H9 (cell line): ENCODE data around the gene SF1. TPM values are rescaled to one million over a fixed set of nuclear protein-coding genes. Genes with fewer than 3 reads are reported as not detected.
A peak's percentile ranks its signal among the peaks of the same experiment; 100 is the strongest.

Experiments used
- DNase-seq: peaks from one replicate; pipeline ENCODE4 v3.0.0-alpha.2; 2017
- H2AFZ ChIP-seq: one replicate; pipeline ENCODE4 v1.6.1; 2013; ENCODE audit warnings: mild to moderate bottlenecking, low read length, control low read depth, moderate library complexity
- H2AK5ac ChIP-seq: 2 replicates; pipeline ENCODE4 v1.6.1; 2013; ENCODE audit warnings: low read length, control low read depth, mixed read lengths; ENCODE audit not compliant: insufficient read length
- H2BK120ac ChIP-seq: one replicate; pipeline ENCODE4 v1.6.1; 2013; ENCODE audit warnings: low read depth, mild to moderate bottlenecking, low read length, control low read depth, inconsistent platforms; ENCODE audit not compliant: poor library complexity, severe bottlenecking
- H2BK12ac ChIP-seq: 2 replicates; pipeline ENCODE4 v1.6.1; 2013; ENCODE audit warnings: low read length, control low read depth, mixed read lengths, low read depth; ENCODE audit not compliant: insufficient read length
- H2BK15ac ChIP-seq: 2 replicates; pipeline ENCODE4 v1.6.1; 2013; ENCODE audit warnings: low read depth, low read length, control low read depth
- H2BK20ac ChIP-seq: one replicate; pipeline ENCODE4 v1.6.1; 2013; ENCODE audit warnings: low read depth, mild to moderate bottlenecking, low read length, control low read depth, inconsistent platforms; ENCODE audit not compliant: poor library complexity, severe bottlenecking
- H2BK5ac ChIP-seq: 2 replicates; pipeline ENCODE4 v1.6.1; 2013; ENCODE audit warnings: low read length, control low read depth, mixed read lengths; ENCODE audit not compliant: insufficient read length
- H3K14ac ChIP-seq: 2 replicates; pipeline ENCODE4 v1.6.1; 2013; ENCODE audit warnings: low read length, control low read depth; ENCODE audit not compliant: insufficient read depth
- H3K18ac ChIP-seq: 2 replicates; pipeline ENCODE4 v1.6.1; 2013; ENCODE audit warnings: low read depth, mild to moderate bottlenecking, mixed read lengths, low read length, control low read depth; ENCODE audit not compliant: insufficient read length
- H3K23ac ChIP-seq: 2 replicates; pipeline ENCODE4 v1.6.1; 2013; ENCODE audit warnings: low read length, control low read depth, mixed read lengths, low read depth; ENCODE audit not compliant: insufficient read length
- H3K23me2 ChIP-seq: 2 replicates; pipeline ENCODE4 v1.6.1; 2013; ENCODE audit warnings: low read depth, mild to moderate bottlenecking, mixed read lengths, low read length, control low read depth; ENCODE audit not compliant: insufficient read length, poor library complexity, severe bottlenecking
- H3K27ac ChIP-seq: 2 replicates; pipeline ENCODE4 v1.5.1; 2013; ENCODE audit warnings: low read length, control low read depth, mixed read lengths, low read depth; ENCODE audit not compliant: insufficient read length
- H3K27me3 ChIP-seq: 2 replicates; pipeline ENCODE4 v1.6.1; 2013; ENCODE audit warnings: low read length, control low read depth, inconsistent platforms; ENCODE audit not compliant: insufficient read depth
- H3K4ac ChIP-seq: 2 replicates; pipeline ENCODE4 v1.6.1; 2013; ENCODE audit warnings: low read depth, mild to moderate bottlenecking, control low read depth, inconsistent platforms, low read length, moderate library complexity
- H3K4me1 ChIP-seq: 2 replicates; pipeline ENCODE4 v1.6.1; 2013; ENCODE audit warnings: low read length, control low read depth, inconsistent platforms; ENCODE audit not compliant: insufficient read depth
- H3K4me2 ChIP-seq: 2 replicates; pipeline ENCODE4 v1.6.1; 2013; ENCODE audit warnings: low read length, control low read depth, mixed read lengths; ENCODE audit not compliant: insufficient read length, insufficient read depth
- H3K56ac ChIP-seq: 2 replicates; pipeline ENCODE4 v1.6.1; 2013; ENCODE audit warnings: low read depth, mild to moderate bottlenecking, mixed read lengths, low read length, control low read depth; ENCODE audit not compliant: insufficient read length
- H3K79me1 ChIP-seq: 2 replicates; pipeline ENCODE4 v1.6.1; 2013; ENCODE audit warnings: low read depth, mild to moderate bottlenecking, moderate library complexity, low read length, control low read depth, inconsistent platforms; ENCODE audit not compliant: insufficient read depth, poor library complexity, severe bottlenecking
- H3K79me2 ChIP-seq: 2 replicates; pipeline ENCODE4 v1.6.1; 2013; ENCODE audit warnings: low read length, control low read depth, inconsistent platforms; ENCODE audit not compliant: insufficient read depth
- H3K9ac ChIP-seq: 2 replicates; pipeline ENCODE4 v1.6.1; 2013; ENCODE audit warnings: low read length, control low read depth, mixed read lengths; ENCODE audit not compliant: insufficient read length; ENCODE audit errors: extremely low read depth
- H3K9me3 ChIP-seq: one replicate; pipeline ENCODE4 v1.6.1; 2013; ENCODE audit warnings: low read depth, low read length, inconsistent platforms; ENCODE audit not compliant: control insufficient read depth
- H3T11ph ChIP-seq: one replicate; pipeline ENCODE4 v1.6.1; 2013; ENCODE audit warnings: mild to moderate bottlenecking, low read length, control low read depth, inconsistent platforms
- H4K20me1 ChIP-seq: one replicate; pipeline ENCODE4 v1.6.1; 2013; ENCODE audit not compliant: control insufficient read depth, insufficient read length, insufficient read depth
- H4K5ac ChIP-seq: 2 replicates; pipeline ENCODE4 v1.6.1; 2013; ENCODE audit warnings: low read depth, mild to moderate bottlenecking, mixed read lengths, low read length, control low read depth; ENCODE audit not compliant: insufficient read length
- H4K8ac ChIP-seq: replicated peaks from 2 replicates; pipeline ENCODE4 v1.6.1; 2013; ENCODE audit warnings: low read length, control low read depth, mixed read lengths, low read depth; ENCODE audit not compliant: insufficient read length
- H4K91ac ChIP-seq: 2 replicates; pipeline ENCODE4 v1.6.1; 2013; ENCODE audit warnings: low read depth, mild to moderate bottlenecking, moderate library complexity, mixed read lengths, low read length, control low read depth; ENCODE audit not compliant: insufficient read length
- H3K27ac Mint-ChIP-seq, 3 experiments: 2 replicates in 2 of 3; 3 replicates in 1 of 3; pipeline ENCODE4 v1.8.0; 2020 to 2021; ENCODE audit warnings: mixed read lengths in 3 of 3, mild to moderate bottlenecking in 1 of 3, moderate library complexity in 1 of 3
- H3K27me3 Mint-ChIP-seq: 2 replicates; pipeline ENCODE4 v1.8.0; 2021; ENCODE audit warnings: low read depth, mild to moderate bottlenecking, moderate library complexity, mixed read lengths
- H3K36me3 Mint-ChIP-seq, 3 experiments: 2 replicates in 2 of 3; 3 replicates in 1 of 3; pipeline ENCODE4 v1.8.0; 2020 to 2021; ENCODE audit warnings: low read depth in 3 of 3, mixed read lengths in 3 of 3; ENCODE audit not compliant: insufficient read depth in 1 of 3
- H3K4me1 Mint-ChIP-seq, 2 experiments: 2 replicates each; pipeline ENCODE4 v1.8.0; 2020; ENCODE audit warnings: mixed read lengths in 2 of 2
- H3K4me3 Mint-ChIP-seq, 2 experiments: 2 replicates in 1 of 2; 3 replicates in 1 of 2; pipeline ENCODE4 v1.8.0; 2020 to 2021; ENCODE audit warnings: mild to moderate bottlenecking in 2 of 2, mixed read lengths in 2 of 2, moderate library complexity in 1 of 2
- H3K9me3 Mint-ChIP-seq, 2 experiments: 2 replicates in 1 of 2; 3 replicates in 1 of 2; pipeline ENCODE4 v1.8.0; 2020; ENCODE audit warnings: mild to moderate bottlenecking in 2 of 2, mixed read lengths in 2 of 2, moderate library complexity in 1 of 2
- WGBS: extraction: QIAGEN DNeasy Blood & Tissue Kit; methylation state at CpG from one replicate; pipeline ENCODE4 v1.1.7; 2013; ENCODE audit warnings: missing lambda C conversion rate, low lambda C conversion rate, mixed read lengths; ENCODE audit not compliant: insufficient read length; ENCODE audit errors: extremely low coverage; 5-methylcytosine and 5-hydroxymethylcytosine counted together
- total RNA-seq: library from RNA; stranded (reverse); gene quantifications from 2 replicates; pipeline ENCODE4 v1.2.1, GENCODE V29; 2021
- TF ChIP-seq, protein P1 (sequence below): fragments of 200-600 bp; sonication (generic); conservative IDR thresholded peaks from 3 replicates; pipeline ENCODE4 v1.8.0; 2021; ENCODE audit warnings: antibody characterized with exemption, mild to moderate bottlenecking

SF1 gene
- total RNA-seq, 1 experiment from 2014 or later, result 528 TPM

DNA sequence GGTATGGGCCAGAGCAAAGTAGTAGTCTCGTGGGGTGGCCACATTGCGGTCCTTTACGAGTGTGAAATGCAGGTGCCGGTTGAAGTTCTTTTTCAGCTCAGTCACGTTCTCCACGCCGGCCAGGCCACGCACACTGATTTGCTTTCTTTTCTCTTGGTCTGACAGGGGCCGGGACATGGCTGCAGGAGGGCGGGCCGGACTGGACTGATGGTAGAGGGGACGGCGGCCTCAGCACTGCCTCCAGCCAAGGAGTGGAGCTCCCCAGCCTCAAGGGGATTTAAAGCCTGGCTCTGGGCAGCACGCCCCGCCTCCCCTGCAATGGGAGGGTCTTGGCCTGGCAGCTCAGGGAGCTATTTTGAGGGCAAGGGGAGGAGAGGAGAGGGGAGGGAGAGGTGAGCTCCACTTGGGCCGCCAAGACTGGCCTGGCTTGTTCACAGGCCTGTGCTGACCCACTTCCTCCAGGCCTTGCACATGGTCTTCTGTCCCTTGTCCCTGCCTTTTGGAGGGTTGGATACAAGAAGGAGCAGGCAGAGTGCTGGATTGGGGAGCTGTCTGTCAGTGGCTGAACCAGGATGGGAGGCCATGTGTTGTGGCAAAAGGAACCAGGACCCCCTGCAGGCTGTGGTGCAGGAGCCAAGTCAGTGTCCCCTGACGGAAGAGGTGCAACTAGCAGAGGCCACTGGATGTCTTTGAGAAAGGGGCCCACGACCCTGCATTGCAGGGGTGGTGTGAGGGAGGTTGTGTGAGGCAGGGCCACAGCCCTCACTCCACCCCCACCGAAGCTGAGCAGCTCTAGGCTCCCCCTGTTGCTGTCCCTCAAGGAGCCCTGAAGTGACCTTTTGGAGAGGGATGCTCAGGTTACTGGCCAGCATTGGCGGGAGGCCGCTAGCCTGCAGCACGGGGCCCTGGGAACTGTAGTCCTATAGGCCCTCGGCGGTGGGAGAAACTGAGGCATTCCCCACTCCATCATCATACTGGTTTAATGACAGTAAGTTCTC, 18.3 kb downstream of the SF1 start, which contains the start of gene PYGM:
Gene PYGM, minus strand, starts transcription at position 253 of the 998 bp plus-strand sequence. Its CDS starts 76 bp downstream, at position 177.
- Histone ChIP-seq H3K23me2 (no peaks in the 10 kb centered on the region), H3K23ac (no peak within 1 kb of the TSS), H2AFZ (no peak within 1 kb of the TSS), H4K8ac (no peak within 1 kb of the TSS), H4K20me1 (no peaks in the 10 kb centered on the region), H2BK5ac (no peak within 1 kb of the TSS), H2BK12ac (no peak within 1 kb of the TSS), H3K4me1 (peaks cover 4% of the 10 kb centered on the region; the same call in 1 of the 2 replicates), H4K5ac (no peak within 1 kb of the TSS), H2BK120ac (no peak within 1 kb of the TSS), H3K4ac (no peak within 1 kb of the TSS), H3K56ac (no peak within 1 kb of the TSS), H4K91ac (no peak within 1 kb of the TSS), H3K27ac (no peak within 1 kb of the TSS), H2BK15ac (no peak within 1 kb of the TSS), H2AK5ac (no peak within 1 kb of the TSS), H3K14ac (no peak within 1 kb of the TSS), H3K79me2 (no peaks in the 10 kb centered on the region), H3K79me1 (no peaks in the 10 kb centered on the region), H3K4me2 (no peak within 1 kb of the TSS), H3T11ph (no peak within 1 kb of the TSS), H3K9ac (no peak within 1 kb of the TSS), H3K18ac (no peak within 1 kb of the TSS), H3K9me3 (no peaks in the 10 kb centered on the region), H3K27me3 (no peaks in the 10 kb centered on the region), H2BK20ac (no peak within 1 kb of the TSS)
- no peaks in the 10 kb centered on the region; the same call in 1 of the 2 replicates for H3K27me3 Mint-ChIP-seq
- no CpG with 5 or more reads among the region's 24 CpGs for whole genome bisulfite sequencing
- H3K27ac Mint-ChIP-seq, result peak within 1 kb of the TSS; percentile 91 to 97 (median 96); a peak in 6 of 7 replicates
- peak within 1 kb of the TSS in 1 of 2 experiments; percentile 64; a peak in 4 of 5 replicates for H3K4me3 Mint-ChIP-seq
- DNase-seq, result peak; percentile 91
- peaks cover 10 to 30% (median 23%) of the 10 kb centered on the region in 3 experiments; a peak in 6 of 7 replicates for H3K36me3 Mint-ChIP-seq
- TF ChIP-seq, protein P1, sequence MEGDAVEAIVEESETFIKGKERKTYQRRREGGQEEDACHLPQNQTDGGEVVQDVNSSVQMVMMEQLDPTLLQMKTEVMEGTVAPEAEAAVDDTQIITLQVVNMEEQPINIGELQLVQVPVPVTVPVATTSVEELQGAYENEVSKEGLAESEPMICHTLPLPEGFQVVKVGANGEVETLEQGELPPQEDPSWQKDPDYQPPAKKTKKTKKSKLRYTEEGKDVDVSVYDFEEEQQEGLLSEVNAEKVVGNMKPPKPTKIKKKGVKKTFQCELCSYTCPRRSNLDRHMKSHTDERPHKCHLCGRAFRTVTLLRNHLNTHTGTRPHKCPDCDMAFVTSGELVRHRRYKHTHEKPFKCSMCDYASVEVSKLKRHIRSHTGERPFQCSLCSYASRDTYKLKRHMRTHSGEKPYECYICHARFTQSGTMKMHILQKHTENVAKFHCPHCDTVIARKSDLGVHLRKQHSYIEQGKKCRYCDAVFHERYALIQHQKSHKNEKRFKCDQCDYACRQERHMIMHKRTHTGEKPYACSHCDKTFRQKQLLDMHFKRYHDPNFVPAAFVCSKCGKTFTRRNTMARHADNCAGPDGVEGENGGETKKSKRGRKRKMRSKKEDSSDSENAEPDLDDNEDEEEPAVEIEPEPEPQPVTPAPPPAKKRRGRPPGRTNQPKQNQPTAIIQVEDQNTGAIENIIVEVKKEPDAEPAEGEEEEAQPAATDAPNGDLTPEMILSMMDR, result no peak
- H3K9me3 Mint-ChIP-seq, result no peaks in the 10 kb centered on the region; a peak in 1 of 5 replicates
- peaks cover 57 to 69% of the 10 kb centered on the region in 2 experiments for H3K4me1 Mint-ChIP-seq
